AG04449 (cell line): ENCODE data around the gene CLK2.
"Not testable (repeated sequence)": the region's sequence is repeated elsewhere in the genome, so short reads cannot be mapped to it uniquely, and the experiment has no call there.

Experiments
- CTCF ChIA-PET: fragments of 350-600 bp; formaldehyde crosslinking; extraction: SDS; loops from one replicate; lab custom pipeline; 2021; ENCODE audit warnings: antibody characterized with exemption; lab: Yijun Ruan, JAX
- POLR2A ChIA-PET: fragments of 400-600, 350-600 bp; formaldehyde crosslinking; extraction: SDS; loops from one replicate; lab custom pipeline; 2020; ENCODE audit warnings: antibody characterized with exemption, inconsistent platforms; lab: Yijun Ruan, JAX
- DNase-seq: peaks from one replicate; pipeline ENCODE4 v3.0.0-alpha.2; 2010; ENCODE audit warnings: low read depth, low spot score
- H3K4me3 ChIP-seq: 2 replicates; pipeline ENCODE4 v1.5.1; 2011; ENCODE audit warnings: low read depth, mild to moderate bottlenecking, control low read depth, low read length
- TF ChIP-seq, protein P1 (sequence below): IDR thresholded peaks from one replicate; pipeline ENCODE4 v1.5.1; 2011; ENCODE audit warnings: mild to moderate bottlenecking, moderate library complexity, low read length, control low read depth, inconsistent platforms; ENCODE audit not compliant: insufficient read depth; ENCODE audit errors: missing control alignments

The CLK2 gene

DNA sequence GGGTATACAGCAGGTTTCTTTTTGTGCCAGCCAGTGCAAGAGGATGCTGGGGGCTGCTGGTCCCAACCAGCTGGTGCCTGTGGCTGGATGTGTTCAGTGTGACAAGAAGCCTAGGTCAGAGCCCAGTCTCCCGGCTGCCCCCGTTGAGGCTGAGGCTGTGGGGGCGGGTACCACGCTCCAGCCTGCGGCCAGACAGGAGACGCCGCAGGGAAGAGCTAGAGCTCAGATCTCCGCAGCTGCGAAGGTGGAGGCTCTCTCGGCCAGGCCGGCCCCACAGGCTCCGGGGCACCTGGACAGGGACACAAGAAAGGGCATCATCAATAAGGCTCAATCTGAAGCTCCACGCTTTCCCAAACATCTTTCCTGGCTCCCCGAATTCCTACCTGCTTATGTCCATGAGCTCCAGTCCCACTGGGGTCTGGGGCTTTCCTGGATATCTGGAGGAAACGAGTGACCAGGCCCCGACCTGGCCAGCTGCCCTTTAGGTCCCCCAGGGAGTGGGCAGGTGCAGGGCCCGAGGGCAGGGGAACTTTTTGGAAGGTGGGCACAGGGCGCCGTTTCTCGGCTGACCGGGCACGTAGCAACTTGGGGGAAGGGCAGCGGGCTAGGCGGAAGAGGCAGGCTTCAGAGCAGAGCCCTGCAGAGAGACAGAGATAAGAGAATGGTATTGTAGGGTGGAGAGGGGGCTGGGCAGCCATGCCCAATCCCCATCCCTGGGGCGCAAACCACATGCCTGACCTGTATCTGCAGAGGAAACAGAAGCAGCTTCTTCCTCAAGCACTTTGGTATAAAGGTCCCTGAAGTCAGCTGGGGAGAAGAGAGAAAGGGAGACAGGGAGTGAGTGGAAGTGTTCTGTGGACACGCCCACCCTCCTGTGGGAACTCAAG is 25.4 kb downstream of the CLK2 start:
- H3K4me3 ChIP-seq: no peak overlapping the region
- CTCF ChIA-PET: interaction anchor here (1.0 to 11.3 kb wide), 10 partner anchors 8 to 344 kb away, joined by 3 to 253 read pairs (median 16); partner anchors contain the start of genes CLK2, FDPS, HCN3 and KRTCAP2
- POLR2A ChIA-PET: interaction anchor here (1.1 kb wide), 1 partner anchor 14 kb away, joined by 5 read pairs; the partner anchor contains the start of gene SCAMP3
- TF ChIP-seq, protein P1, sequence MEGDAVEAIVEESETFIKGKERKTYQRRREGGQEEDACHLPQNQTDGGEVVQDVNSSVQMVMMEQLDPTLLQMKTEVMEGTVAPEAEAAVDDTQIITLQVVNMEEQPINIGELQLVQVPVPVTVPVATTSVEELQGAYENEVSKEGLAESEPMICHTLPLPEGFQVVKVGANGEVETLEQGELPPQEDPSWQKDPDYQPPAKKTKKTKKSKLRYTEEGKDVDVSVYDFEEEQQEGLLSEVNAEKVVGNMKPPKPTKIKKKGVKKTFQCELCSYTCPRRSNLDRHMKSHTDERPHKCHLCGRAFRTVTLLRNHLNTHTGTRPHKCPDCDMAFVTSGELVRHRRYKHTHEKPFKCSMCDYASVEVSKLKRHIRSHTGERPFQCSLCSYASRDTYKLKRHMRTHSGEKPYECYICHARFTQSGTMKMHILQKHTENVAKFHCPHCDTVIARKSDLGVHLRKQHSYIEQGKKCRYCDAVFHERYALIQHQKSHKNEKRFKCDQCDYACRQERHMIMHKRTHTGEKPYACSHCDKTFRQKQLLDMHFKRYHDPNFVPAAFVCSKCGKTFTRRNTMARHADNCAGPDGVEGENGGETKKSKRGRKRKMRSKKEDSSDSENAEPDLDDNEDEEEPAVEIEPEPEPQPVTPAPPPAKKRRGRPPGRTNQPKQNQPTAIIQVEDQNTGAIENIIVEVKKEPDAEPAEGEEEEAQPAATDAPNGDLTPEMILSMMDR: no peak
- no peak for DNase-seq

DNA sequence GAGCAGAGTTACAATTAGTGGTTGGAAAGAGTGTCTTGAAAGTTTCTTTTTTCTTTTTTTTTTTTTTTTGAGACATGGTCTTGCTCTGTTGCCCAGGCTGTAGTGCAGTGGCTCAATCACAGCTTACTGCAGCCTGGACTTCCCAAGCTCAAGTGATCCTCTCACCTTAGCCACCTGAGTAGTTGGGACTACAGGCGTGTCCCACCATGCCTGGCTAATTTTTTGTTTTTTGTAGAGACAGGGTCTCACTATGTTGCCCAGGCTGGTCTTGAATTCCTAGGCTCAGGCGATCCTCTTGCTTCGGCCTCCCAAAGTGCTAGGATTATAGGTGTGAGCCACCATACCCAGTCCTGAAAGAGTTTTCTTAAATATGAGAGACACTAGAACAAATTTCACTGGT is 26.5 kb downstream of the CLK2 start:
- CTCF ChIA-PET: interaction anchor here (1.0 to 11.3 kb wide), 5 partner anchors 9 to 77 kb away, joined by 3 to 253 read pairs (median 4); partner anchors contain the start of genes FDPS and RUSC1
- DNase-seq, POLR2A ChIA-PET, H3K4me3 ChIP-seq: not testable (repeated sequence)

DNA sequence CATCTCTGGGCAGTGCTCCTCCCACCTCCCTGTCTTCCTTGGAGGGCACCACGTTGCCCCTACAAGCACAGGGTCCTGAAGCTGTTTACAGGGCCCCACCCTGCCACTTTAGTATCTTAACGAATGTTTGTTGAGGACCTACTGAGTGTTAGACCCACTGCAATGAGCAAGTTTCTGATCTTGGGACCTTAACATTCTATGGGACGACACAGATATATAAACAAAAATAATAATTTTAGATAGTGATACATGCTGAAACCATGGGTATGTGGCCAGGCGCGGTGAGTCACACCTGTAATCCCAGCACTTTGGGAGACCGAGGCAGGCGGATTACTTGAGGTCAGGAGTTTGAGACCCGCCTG is 28.2 kb downstream of the CLK2 start:
- ChIA-PET CTCF (interaction anchor here (0.6 to 5.7 kb wide), 13 partner anchors 10 to 404 kb away, joined by 3 to 28 read pairs (median 3); partner anchors contain the start of genes ENTREP3, MTX1 and THBS3), POLR2A (no interaction called here)
- TF ChIP-seq, protein P1: no peak
- DNase-seq: no peak
- peak overlapping the region; percentile 67 for H3K4me3 ChIP-seq

DNA sequence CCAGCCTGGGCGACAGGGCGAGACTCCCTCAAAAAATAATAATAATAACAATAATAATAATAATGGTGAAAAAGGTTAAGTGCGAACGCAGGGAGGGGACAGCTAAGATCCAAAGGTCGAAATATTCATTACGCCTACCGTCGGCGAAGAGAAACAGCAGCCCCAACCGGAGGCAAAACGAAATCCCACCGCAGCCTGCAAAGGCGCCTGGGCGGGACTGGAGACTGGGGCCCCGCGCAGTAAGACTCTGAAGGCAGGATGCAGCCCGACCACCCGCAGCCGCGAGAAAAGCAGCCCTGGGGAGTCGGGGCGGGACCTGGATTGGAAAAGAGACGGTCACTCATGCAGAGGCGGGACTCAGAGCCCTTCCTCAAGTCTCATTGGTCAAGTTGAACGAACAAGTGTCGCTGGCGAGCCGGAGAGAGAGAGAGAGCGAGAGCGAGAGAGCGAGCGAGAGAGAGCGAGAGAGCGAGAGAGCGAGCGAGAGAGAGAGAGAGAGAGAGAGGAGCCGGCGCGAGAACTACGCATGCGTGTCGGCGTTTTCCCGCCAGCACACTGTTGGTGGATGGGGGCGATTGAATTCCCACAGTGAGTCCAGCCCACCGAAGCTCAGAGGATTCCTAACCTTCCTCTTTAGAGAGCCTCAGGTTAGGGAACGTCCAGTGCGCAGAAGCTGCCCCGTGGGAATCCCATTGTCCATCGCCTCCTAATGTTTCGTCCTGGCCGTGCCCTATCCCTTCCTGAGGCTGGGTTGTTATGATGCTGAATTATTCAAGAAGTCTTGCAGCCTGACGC is 28.7 kb downstream of the CLK2 start:
- DNase-seq: peak; percentile 99
- peak overlapping the region; percentile 67 for H3K4me3 ChIP-seq
- ChIA-PET POLR2A (interaction anchor here (1.0 to 1.2 kb wide), 2 partner anchors 20 to 40 kb away, joined by 3 to 4 read pairs; no protein-coding TSS in a partner anchor), CTCF (interaction anchor here (0.6 to 5.7 kb wide), 17 partner anchors 8 to 404 kb away, joined by 3 to 28 read pairs (median 4); partner anchors contain the start of genes ENTREP3, MTX1 and THBS3)
- TF ChIP-seq, protein P1: peak; percentile 23

DNA sequence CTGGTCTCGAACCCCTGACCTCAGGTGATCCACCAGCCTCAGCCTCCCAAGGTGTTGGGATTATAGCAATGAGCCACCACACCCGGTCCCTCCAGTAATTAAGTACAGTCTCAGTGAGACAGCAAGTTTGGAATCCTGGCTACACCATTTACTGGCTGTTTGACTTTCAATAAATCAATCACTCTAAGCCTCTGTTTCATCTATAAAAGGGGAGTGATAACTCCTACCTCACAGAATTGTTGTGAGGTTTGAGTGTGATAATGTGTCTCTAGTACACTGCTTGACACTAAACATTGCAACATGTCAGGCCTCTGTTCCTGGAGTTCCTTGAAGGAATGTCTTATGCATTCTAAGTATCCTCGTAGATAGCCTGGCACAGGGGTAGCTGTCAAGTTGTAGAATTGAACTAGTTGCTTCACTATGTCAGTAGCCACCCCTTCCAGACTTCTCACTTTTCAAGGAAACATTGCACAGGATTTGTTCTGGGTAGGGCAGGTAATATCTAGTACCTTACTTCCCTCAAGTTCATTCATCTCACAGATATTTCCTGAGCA is 30.4 kb downstream of the CLK2 start:
- no peak for DNase-seq
- peak overlapping the region; percentile 67 for H3K4me3 ChIP-seq
- TF ChIP-seq, protein P1: no peak
- ChIA-PET POLR2A (interaction anchor here (1.1 kb wide), 1 partner anchor 36 kb away, joined by 4 read pairs; no protein-coding TSS in a partner anchor), CTCF (interaction anchor here (0.9 to 5.7 kb wide), 6 partner anchors 10 to 81 kb away, joined by 3 to 28 read pairs (median 5); partner anchors contain the start of genes MTX1 and THBS3)

DNA sequence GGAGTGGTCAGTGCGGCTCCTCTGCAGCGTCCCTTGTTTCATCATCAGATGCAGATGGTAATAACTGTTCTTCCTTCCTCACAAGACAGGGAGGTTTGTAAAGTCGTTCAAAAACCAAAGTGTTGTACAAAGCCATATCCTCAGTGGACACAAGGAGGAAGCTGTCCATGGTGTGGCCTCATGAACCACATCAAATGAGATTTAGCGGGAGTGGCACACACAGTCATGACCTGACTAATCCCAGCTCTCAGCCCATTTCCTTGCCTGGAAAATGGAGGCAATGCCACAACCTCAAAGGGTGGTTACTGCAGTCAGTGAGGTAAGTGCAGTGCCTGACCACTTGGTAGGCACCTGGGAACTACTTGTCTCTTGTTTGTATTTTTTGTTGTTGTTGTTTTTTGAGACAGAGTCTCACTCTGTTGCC is 31.5 kb downstream of the CLK2 start:
- TF ChIP-seq, protein P1: no peak
- ChIA-PET POLR2A (interaction anchor here (0.6 kb wide), 2 partner anchors 34 to 48 kb away, joined by 3 read pairs; partner anchors contain the start of gene THBS3), CTCF (interaction anchor here (0.8 to 5.7 kb wide), 8 partner anchors 9 to 80 kb away, joined by 3 to 56 read pairs (median 5); partner anchors contain the start of genes KRTCAP2, MTX1 and THBS3)
- DNase-seq: no peak
- no peak overlapping the region for H3K4me3 ChIP-seq
